NCI-H526 treated with DMSO at 0.1 percent for 48 hours (cell line): Measurements from ENCODE around the gene GALM.

Experiments used
- DNase-seq: peaks from one replicate; lab custom pipeline; 2025; lab: John Stamatoyannopoulos, UW

The GALM gene

GRCh38 chr2:38771632-38772031 is 105.7 kb downstream of the GALM start:
- no peak for DNase-seq

DNA sequence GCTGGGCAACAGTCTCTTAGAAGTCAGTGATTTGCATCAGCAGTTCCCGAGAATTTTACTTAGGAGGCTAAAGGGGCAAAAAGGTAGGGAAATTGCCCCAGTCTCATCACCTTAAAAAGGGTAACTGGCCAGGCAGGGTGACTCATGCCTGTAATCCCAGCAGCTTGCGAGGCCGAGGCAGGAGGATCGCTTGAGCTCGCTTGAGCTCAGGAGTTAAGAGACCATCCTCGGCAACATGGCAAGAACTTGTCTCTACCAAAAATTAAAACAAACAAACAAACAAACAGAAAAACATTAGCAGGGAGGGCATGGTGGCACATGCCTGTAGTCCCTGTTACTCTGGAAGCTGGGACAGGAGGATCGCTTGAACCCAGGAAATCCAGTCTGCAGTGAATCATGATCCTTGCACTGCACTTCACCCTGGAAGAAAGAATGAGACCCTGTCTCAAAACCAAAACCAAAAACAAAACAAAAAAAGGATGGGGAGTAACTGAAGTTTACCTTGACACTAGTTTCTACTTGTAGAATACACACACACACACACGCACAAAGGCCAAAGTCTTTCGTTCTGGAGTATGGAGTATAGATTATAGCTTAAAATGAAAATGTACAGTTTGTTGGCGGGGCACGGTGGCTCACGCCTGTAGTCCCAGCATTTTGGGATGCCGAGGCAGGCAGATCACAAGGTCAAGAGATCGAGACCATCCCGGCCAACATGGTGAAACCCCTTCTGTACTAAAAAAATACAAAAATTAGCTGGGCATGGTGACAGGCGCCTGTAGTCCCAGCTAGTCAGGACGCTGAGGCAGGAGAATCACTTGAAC is 109.4 kb downstream of the GALM start:
- no peak for DNase-seq

DNA sequence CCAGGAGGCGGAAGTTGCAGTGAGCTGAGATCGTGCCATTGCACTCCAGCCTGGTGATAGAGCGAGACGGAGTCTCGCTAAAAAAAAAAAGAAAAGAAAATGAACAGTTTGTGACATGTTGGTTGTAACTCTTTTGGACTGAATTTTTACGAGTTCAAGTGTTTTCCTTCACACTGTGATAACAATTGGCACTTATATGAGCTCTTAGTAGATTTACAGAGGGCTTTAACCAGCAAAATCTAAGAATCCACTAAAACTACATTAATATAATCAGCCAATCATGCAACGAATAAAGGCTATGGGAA is 110.0 kb downstream of the GALM start:
- DNase-seq = no peak

DNA sequence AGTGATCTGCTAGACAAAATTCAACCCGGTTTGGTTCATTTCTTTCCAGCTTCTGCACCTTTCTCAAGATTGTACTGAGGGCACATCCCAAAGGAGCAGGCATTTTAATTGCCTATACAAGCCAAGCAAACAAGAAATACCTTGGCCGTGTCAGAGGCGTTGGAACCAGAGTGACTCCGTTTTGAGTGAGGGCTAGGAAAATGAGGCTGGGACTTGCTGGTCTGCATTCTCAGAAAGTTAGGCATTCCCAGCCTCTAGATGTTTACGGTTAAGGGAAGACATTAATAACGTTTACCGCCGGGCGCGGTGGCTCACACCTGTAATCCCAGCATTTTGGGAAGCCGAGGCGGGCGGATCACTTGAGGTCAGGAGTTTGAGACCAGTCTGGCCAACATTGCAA is 110.6 kb downstream of the GALM start:
- DNase-seq = no peak

DNA sequence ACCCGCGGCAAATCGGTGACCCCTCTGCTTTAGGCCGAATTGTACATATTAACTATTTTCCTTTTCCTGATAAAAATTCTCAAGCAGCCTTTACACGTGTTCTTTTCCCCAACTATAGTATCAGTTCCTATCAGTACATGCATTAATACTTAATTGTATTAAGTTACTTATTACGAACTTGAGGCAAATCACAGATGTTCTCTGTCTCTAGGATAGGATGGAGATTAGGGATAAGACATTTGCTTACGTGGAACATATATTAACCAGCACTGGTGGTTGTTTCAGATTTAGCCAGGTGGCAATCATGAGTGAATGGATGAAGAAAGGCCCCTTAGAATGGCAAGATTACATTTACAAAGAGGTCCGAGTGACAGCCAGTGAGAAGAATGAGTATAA is 112.8 kb downstream of the GALM start:
- no peak for DNase-seq

DNA sequence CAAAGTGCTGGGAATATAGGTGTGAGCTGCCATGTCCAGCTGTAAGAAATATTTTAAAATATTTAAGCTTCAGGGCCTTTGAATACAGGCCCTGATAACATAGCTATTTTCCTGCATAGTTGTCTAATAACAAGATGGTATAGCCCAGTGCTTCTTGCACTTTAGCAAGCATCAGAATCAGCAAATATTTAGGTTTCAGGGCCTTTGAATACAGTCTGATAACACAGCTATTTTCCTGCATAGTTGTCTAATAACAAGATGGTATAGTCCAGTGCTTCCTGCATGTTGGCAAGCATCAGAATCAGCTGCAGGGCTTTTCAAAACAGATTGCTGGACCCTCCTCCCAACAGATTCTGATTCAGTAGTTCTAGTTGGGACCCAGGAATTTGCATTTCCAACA is 117.7 kb downstream of the GALM start:
- DNase-seq = no peak
